ENCODE measurements around the gene PKNOX1.
"Not testable (repeated sequence)": the region's sequence is repeated elsewhere in the genome, so short reads cannot be mapped to it uniquely, and the experiment has no call there.

PKNOX1 gene

GRCh38 chr21:43020177-43020576 is 45.8 kb downstream of the PKNOX1 start:
- DNase-seq (ENCODE audit: low read depth), result no peak

GRCh38 chr21:43020771-43021170 is 46.4 kb downstream of the PKNOX1 start:
- DNase-seq (ENCODE audit: low read depth), result no peak

DNA sequence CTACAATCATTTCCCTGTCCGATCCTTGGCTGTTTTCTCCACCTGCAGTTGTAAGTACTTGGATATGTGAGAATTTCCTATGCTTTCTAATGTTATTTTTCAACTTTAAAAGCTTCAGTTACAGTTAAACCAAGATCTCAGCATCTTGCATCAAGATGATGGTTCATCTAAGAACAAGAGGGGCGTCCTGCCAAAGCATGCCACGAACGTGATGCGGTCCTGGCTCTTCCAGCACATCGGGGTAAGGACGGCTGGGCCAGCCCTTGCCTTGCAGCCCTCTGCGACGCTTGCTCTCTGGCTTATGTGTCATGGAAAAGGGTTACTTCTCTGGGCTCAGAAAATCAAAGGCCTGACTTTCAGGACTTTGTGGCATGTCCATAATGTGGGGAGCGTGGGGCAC is 46.8 kb downstream of the PKNOX1 start:
- no peak for DNase-seq (ENCODE audit: low read depth)

GRCh38 chr21:43021756-43022600 is 47.6 kb downstream of the PKNOX1 start:
- DNase-seq (ENCODE audit: low read depth), result no peak

DNA sequence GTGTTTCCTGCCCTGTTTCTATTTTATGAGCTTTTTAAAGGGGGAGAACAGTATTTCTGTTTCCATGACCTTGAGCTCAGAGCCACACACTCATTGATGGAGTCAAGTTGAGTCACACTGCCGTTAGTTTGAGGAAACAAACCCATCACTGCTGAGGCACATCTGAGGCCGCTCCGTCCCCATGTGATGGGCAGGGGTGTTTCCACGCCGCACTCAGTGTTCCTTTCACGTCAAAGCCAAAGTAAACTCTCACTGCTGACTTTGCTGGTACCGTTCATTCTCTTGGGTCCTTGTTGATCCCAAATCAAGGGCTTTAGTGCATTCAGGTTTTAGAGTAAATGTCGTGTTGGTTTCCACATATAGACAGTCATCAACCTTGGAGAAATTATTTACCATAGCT is 48.8 kb downstream of the PKNOX1 start:
- DNase-seq (ENCODE audit: low read depth), result no peak

DNA sequence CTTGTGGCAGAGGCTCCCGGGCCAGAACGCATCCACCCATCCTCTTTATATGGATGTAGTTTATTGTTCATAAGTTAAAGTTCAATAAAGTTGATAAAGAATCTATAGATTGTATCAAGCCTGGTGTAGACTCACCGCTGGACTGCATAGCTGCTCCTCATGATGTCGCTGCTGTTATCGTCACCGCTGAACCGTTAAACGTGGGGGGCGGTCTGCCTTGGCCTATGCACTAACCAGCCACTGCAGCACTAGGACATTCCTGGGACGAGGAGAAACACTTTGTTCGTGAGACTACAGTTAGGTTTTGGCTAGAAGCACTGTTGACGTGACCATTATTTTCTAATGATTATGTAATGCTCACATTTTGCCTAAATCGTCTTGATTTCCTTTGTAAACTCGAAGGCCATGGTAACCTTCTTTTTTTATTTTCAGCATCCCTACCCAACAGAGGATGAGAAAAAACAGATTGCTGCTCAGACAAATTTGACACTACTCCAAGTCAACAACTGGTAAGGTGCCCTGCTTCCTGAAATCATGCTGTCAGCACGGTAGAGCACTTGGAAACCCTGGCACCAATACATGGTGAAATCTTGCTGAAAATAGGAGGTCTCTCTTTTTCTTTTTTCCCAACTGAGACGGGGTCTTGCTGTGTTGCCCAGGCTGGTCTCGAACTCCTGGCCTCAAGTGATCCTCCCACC is 50.2 kb downstream of the PKNOX1 start:
- no peak for DNase-seq (ENCODE audit: low read depth)

- no peak for DNase-seq (ENCODE audit: low read depth)
These were observed 51.3 kb downstream of the PKNOX1 start for GRCh38 chr21:43025636-43026180.

DNA sequence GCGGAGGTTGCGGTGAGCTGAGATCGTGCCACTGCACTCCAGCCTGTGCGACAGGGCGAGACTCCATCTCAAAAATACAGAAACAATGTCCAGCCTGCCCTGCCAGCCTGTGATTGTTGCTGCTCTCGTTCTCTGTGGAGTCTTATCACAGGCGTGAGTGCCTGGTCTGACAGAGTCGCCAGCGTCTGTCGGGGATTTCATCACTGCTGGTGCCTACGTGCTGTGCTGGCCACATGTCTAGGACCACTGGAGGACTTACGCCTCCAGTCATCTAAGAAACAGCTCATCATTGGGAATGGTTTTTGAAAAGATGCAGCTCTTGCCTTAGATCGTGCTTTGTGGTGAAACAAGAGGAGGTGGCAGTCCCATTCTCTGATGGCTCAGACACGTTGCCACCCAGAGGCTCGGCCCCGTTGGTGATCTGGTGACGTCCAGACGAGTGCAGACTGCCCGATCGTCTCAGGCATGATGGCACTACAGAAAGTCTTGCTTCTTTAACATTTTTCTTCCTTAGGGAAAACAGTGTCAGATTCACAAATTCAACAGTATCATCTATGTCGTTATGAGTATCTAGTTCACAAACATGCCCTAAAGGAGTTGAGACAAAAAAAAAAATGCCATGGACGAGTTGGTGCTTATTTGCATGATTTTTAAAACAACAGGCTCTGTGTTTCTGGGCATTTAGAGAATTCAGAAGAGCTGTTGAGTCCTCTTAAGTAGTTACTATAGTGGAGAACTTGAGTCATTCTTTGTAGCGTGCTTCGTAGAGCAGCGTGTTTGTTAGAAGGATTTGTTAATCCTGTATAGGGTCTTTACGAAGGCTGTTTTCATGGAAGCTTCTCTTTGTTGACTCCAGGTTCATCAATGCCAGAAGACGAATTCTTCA is 53.7 kb downstream of the PKNOX1 start:
- no peak for DNase-seq (ENCODE audit: low read depth)

- no peak for DNase-seq (ENCODE audit: low read depth)
These were observed 55.4 kb downstream of the PKNOX1 start for GRCh38 chr21:43029785-43030184.

DNA sequence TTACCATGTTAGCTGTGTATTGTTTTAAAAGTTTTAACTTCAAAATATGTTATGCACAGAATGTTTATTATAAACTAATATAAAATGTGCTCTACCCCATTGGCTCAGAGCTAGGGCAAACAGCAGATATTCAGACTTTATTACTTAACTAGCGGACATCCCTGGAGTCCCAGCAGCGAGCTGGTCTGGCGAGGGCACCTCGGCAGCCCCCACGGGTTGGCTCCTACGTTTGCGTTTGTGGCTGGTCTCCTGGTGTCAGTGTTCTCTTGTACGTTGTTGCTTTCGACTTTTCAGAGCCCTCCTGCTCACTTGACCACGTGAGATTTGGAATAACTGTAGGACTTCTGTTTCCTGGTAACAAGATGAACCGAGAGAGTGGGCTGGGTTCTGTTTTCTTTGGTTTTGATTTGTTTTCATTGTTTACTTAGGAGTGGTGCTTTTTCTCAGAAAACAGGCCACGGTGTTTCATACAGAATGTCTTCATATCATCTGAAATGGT is 56.8 kb downstream of the PKNOX1 start:
- DNase-seq (ENCODE audit: low read depth), result no peak

DNA sequence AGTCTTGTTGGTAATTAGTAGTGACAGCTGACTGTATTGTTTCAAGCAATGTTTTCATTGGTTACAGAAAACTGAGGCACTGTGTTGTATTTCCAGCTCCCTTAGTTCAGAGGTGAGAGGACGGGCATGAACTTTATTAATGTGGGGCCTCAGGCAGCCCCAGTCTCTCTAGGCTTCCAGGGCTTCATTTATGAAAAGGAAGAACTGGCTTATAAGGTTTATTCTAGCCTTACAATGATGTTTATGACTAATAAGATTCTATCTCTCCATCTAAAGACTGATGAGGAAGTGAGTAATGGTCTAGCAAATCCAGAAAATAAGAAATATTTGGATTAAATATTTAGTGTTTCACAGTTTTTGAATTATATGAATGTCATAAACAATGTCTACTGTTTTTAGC is 59.7 kb downstream of the PKNOX1 start:
- DNase-seq (ENCODE audit: low read depth), result no peak

DNA sequence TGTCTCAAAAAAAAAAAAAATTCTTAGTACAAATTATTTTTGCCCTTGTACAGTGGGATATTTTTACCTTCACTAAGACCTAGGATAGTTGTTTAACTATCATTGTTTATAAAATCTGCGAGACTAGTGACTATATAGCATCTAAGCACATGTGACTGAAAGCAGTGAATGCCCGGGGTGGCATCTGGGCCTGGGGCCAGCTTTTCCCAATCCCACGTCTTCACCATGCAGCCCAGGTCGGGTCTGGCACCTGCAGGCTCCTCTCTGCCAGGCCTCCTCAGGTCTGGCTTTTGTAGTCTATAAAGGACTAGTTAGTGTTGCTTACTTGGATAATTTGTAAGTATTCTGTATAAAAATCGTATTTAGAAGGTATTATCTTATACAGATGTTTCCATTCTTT is 60.5 kb downstream of the PKNOX1 start:
- DNase-seq (ENCODE audit: low read depth), result no peak

DNA sequence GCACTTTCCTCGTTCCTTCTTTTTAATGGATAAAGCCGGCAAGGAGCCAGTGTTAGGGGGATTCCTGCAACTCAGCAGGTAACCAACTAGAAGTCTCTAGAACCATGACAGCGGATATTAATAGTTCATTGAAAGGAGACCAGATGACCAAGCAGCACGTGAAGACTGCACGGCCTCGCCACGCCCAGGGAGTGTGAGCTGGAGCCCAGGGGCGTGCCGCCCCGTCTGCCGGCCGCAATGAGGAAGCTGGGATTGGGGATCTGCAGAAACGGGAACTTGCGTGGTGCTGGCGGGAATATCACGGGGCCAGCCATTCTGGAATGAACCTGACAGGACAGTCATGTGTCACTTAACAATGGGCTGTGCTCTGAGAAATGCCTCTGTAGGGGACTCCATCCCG is 62.5 kb downstream of the PKNOX1 start:
- not testable (repeated sequence) for DNase-seq (ENCODE audit: low read depth)

DNA sequence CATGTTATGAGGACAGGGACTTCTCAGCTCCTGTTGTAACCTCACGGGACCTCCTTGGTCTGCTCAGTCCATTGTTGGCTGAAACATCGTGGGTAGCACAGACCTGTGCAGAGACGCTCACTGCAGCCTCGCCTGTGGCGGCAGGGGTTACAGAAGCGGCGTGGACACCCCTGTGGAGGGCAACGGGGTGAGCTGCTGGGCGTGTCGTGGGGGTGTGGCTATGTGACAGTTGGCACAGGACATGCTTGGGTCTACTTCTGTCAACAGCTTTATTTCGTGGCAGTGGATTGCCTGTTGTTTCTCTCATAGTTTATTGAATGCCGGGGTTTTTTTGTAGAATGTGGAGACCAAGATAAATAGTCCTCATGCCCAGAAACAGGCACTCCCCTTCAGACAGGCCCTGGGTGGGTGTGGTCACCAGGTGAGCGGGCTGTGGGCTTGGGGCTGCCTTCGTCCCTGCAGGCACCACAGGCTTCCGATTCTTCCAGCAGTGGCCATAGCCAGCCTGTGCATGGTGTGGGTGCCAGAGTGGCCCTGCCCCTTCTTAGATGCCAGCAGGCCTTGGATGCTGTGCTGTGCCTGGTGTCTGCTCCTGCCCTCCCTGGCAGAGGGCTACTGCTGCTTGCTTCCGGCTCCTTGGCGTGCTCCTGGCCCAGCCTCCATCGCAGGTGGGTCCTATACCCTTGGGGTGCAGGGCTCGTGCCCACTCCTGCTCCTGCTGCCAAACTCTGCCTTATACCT is 63.7 kb downstream of the PKNOX1 start:
- DNase-seq (ENCODE audit: low read depth), result not testable (repeated sequence)

DNA sequence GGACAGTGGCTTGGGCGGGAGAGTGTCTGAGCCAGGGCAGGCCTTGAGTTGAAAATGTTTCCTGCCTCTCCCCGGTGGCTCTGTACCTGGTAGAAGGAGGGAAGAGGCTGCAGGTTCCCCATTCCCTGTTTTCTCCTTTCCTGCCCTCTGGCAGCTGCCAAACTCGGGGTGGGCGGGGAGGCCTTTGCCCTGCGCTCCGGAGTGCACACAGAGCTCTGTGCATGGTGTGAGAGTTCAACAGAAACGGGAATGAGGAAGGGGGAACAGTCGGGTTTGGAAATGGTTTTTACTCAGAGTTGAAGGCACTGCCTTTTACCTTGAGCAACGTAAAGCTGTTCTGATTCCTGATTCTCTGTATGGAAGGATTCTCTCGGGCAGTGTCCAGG is 64.3 kb downstream of the PKNOX1 start:
- DNase-seq (ENCODE audit: low read depth), result not testable (repeated sequence)

DNA sequence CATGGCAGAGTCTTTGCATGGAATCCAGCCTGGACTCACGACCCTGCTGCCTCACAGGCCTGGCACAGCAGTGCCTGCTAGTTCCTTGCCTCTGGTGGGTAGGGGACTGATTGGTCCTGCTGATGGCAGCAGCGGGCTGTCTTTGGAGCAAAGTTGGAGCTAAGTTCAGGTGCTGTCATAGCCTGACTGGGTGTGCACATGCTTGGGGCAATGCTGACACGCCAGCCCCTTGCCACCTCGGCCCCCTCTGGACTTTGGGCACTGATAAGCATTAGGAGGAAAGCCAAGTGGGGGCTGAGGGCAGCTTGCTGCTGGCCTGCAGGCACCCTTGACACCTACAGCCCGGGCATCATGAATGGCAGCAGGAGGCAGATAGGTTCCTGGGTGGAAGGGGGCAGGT is 67.8 kb downstream of the PKNOX1 start:
- DNase-seq (ENCODE audit: low read depth), result not testable (repeated sequence)

DNA sequence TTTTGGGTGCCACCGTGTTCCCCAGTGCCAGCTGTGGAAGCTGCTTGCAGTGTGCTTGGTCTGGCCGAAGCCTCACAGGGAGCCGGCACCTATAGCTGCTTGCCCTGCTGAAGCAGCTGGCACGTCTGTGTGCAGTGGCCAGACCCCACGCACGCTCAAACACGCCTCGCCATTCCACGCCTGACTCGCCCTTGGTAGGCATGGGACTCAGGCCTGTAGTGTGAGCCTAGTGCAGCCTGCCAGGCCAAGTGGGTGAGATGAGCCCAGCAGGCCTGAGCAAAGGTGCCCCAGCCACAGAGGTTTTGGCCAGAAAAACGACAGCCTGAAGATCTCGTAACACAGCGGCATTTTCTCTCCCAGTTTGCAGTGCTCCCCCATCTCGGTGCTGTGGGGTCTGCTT is 68.9 kb downstream of the PKNOX1 start:
- not testable (repeated sequence) for DNase-seq (ENCODE audit: low read depth)

DNA sequence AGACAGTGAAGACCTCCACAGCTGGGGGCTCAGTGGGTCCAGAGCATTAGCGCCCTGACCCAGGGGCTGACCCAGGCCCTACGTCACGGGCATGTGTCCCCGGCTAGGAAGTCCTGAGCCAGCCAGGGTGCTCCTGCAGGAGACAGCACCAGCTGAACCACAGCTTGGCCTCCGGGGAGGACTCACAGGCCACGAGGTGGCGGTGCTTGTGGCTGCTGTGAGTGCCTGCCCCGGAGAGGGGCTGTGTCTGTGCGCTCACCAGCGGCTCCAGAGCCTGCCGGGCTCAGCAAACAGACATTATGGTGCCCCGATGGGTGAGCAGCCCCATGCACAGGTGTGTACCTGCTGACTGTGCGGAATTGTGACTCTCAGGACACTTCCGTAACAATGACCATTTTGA is 70.2 kb downstream of the PKNOX1 start:
- not testable (repeated sequence) for DNase-seq (ENCODE audit: low read depth)

- not testable (repeated sequence) for DNase-seq (ENCODE audit: low read depth)
These were observed 71.0 kb downstream of the PKNOX1 start for GRCh38 chr21:43045165-43045875.

All from stimulated activated CD8-positive, alpha-beta memory T cell treated with anti-CD3 and anti-CD28 coated beads, Interleukin-15, amount 100 ng/mL, for 24 hours (primary cell).